Activated B cell treated with CpG ODN at 0.5 μM for 24 hours (primary cell): ENCODE measurements around the gene TECPR2. TPM values are rescaled to one million over a fixed set of nuclear protein-coding genes. Genes with fewer than 3 reads are reported as not detected.
"Not testable (repeated sequence)": the region's sequence is repeated elsewhere in the genome, so short reads cannot be mapped to it uniquely, and the experiment has no call there.

ENCODE experiments used
- ATAC-seq: fragments of 200-7000 bp; cut with Tn5 transposase; one replicate; pipeline ENCODE4 v1.10.0; 2021; ENCODE audit warnings: low read depth, mild to moderate bottlenecking, moderate library complexity
- CTCF ChIA-PET: fragments of 350-600 bp; sonication (Branson Sonifier 250); formaldehyde crosslinking; loops from one replicate; lab custom pipeline; 2021; ENCODE audit warnings: antibody characterized with exemption; lab: Charles Lee
- POLR2A ChIA-PET: fragments of 350-600 bp; sonication (Branson Sonifier 250); formaldehyde crosslinking; loops from one replicate; lab custom pipeline; 2021; ENCODE audit warnings: antibody characterized with exemption; lab: Charles Lee
- DNase-seq: peaks from one replicate; pipeline ENCODE4 v3.0.0; 2022
- H3K27ac Mint-ChIP-seq: one replicate; pipeline ENCODE4 v1.8.0; 2020; ENCODE audit warnings: mixed read lengths
- H3K27me3 Mint-ChIP-seq: one replicate; pipeline ENCODE4 v1.8.0; 2021; ENCODE audit warnings: mixed read lengths
- H3K36me3 Mint-ChIP-seq: one replicate; pipeline ENCODE4 v1.8.0; 2021; ENCODE audit warnings: low read depth, mixed read lengths
- H3K4me1 Mint-ChIP-seq: one replicate; pipeline ENCODE4 v1.8.0; 2021; ENCODE audit warnings: mixed read lengths
- H3K4me3 Mint-ChIP-seq: one replicate; pipeline ENCODE4 v1.8.0; 2020; ENCODE audit warnings: mild to moderate bottlenecking, mixed read lengths
- H3K9me3 Mint-ChIP-seq: one replicate; pipeline ENCODE4 v1.8.0; 2020; ENCODE audit warnings: mixed read lengths
- CTCF ChIP-seq: fragments of 200-600 bp; IDR thresholded peaks from one replicate; pipeline ENCODE4 v1.8.0; 2022; ENCODE audit warnings: antibody characterized with exemption, mild to moderate bottlenecking
- intact Hi-C: fragments of 100-400 bp; cut with micrococcal nuclease; formaldehyde crosslinking; loops from one replicate; pipeline ENCODE4 v1.15.1; 2024
- total RNA-seq: library from RNA; stranded (reverse); gene quantifications from 2 replicates; pipeline ENCODE4 v1.2.3, GENCODE V29; 2022

Gene TECPR2
- total RNA-seq, 1 donor from 2014 or later, result 9.9 TPM

GRCh38 chr14:102518063-102518648 lies 155.4 kb downstream of the TECPR2 start:
- peaks cover 6% of the 10 kb centered on the region for H3K4me1 Mint-ChIP-seq
- DNase-seq, result no peak
- H3K27me3 Mint-ChIP-seq, result peaks cover 3% of the 10 kb centered on the region
- ATAC-seq, result no peak
- intact Hi-C loops, result loop anchor here (10.0 kb wide), 2 partner anchors 283 to 433 kb away; partner anchors contain the start of gene HSP90AA1
- no peaks in the 10 kb centered on the region for H3K9me3 Mint-ChIP-seq
- peak overlapping the region; percentile 81 for H3K4me3 Mint-ChIP-seq
- no peak overlapping the region for H3K27ac Mint-ChIP-seq
- CTCF ChIA-PET, result interaction anchor here (0.6 to 2.8 kb wide), 4 partner anchors 73 to 256 kb away, joined by 3 to 16 read pairs (median 4); no protein-coding TSS in a partner anchor
- POLR2A ChIA-PET, result no interaction called here
- TF ChIP-seq CTCF, result no peak
- no peaks in the 10 kb centered on the region for H3K36me3 Mint-ChIP-seq

GRCh38 chr14:102519709-102520108 lies 157.0 kb downstream of the TECPR2 start:
- H3K4me3 Mint-ChIP-seq, H3K27me3 Mint-ChIP-seq, DNase-seq, POLR2A ChIA-PET, H3K36me3 Mint-ChIP-seq, H3K9me3 Mint-ChIP-seq, H3K27ac Mint-ChIP-seq, ATAC-seq: not testable (repeated sequence)
- peaks cover 18% of the 10 kb centered on the region for H3K4me1 Mint-ChIP-seq
- intact Hi-C loops, result loop anchor here (5.0 to 10.0 kb wide), 5 partner anchors 148 to 435 kb away; partner anchors contain the start of genes HSP90AA1 and TRAF3
- CTCF ChIA-PET, result interaction anchor here (2.8 kb wide), 1 partner anchor 82 kb away, joined by 16 read pairs; no protein-coding TSS in a partner anchor

- ChIA-PET CTCF (no interaction called here), POLR2A (interaction anchor here (0.7 to 2.1 kb wide), 3 partner anchors 68 to 531 kb away, joined by 3 to 26 read pairs (median 13); no protein-coding TSS in a partner anchor)
- no peak for DNase-seq
Observed at GRCh38 chr14:102523200-102523568, 160.4 kb downstream of the TECPR2 start.

GRCh38 chr14:102523569-102524450 lies 161.1 kb downstream of the TECPR2 start:
- H3K9me3 Mint-ChIP-seq, result no peaks in the 10 kb centered on the region
- ChIA-PET CTCF (interaction anchor here (0.8 to 2.2 kb wide), 5 partner anchors 13 to 170 kb away, joined by 3 to 19 read pairs (median 8); no protein-coding TSS in a partner anchor), POLR2A (interaction anchor here (0.5 to 2.7 kb wide), 13 partner anchors 37 to 532 kb away, joined by 3 to 26 read pairs (median 4); partner anchors contain the start of genes CINP and TECPR2)
- peak overlapping the region; percentile 91 for H3K4me3 Mint-ChIP-seq
- peak overlapping the region; percentile 41 for H3K27ac Mint-ChIP-seq
- no peaks in the 10 kb centered on the region for H3K36me3 Mint-ChIP-seq
- intact Hi-C loops, result loop anchor here (1.0 to 5.0 kb wide), 9 partner anchors 9 to 551 kb away; partner anchors contain the start of genes ANKRD9 and TRAF3
- TF ChIP-seq CTCF, result no peak
- ATAC-seq (no peak), DNase-seq (no peak)
- no peaks in the 10 kb centered on the region for H3K27me3 Mint-ChIP-seq
- peaks cover 28% of the 10 kb centered on the region for H3K4me1 Mint-ChIP-seq

More at GRCh38 chr14:102523200-102523568, 160.4 kb downstream of the TECPR2 start:
- intact Hi-C loops, result loop anchor here (5.0 kb wide), 3 partner anchors 144 to 254 kb away; partner anchors contain the start of gene TRAF3
- Mint-ChIP-seq H3K4me1 (peaks cover 28% of the 10 kb centered on the region), H3K27ac (no peak overlapping the region), H3K4me3 (peak overlapping the region; percentile 28), H3K9me3 (no peaks in the 10 kb centered on the region), H3K27me3 (no peaks in the 10 kb centered on the region), H3K36me3 (no peaks in the 10 kb centered on the region)
- no peak for ATAC-seq
- TF ChIP-seq CTCF, result no peak

- CTCF ChIA-PET, result interaction anchor here (0.6 to 2.2 kb wide), 12 partner anchors 9 to 393 kb away, joined by 3 to 19 read pairs (median 4); no protein-coding TSS in a partner anchor
- peak; percentile 61 for TF ChIP-seq CTCF
- DNase-seq (peak; percentile 97), ATAC-seq (peak; percentile 96)
- intact Hi-C loops, result loop anchor here (1.0 to 5.0 kb wide), 9 partner anchors 9 to 551 kb away; partner anchors contain the start of genes ANKRD9 and TRAF3
- H3K4me3 Mint-ChIP-seq, result peak overlapping the region; percentile 91
- H3K4me1 Mint-ChIP-seq, result peaks cover 28% of the 10 kb centered on the region
- peak overlapping the region; percentile 81 for H3K27ac Mint-ChIP-seq
- H3K27me3 Mint-ChIP-seq, result no peaks in the 10 kb centered on the region
- no peaks in the 10 kb centered on the region for H3K36me3 Mint-ChIP-seq
- POLR2A ChIA-PET, result interaction anchor here (0.5 to 2.7 kb wide), 12 partner anchors 31 to 603 kb away, joined by 3 to 26 read pairs (median 4); partner anchors contain the start of genes CINP and TECPR2
- H3K9me3 Mint-ChIP-seq, result no peaks in the 10 kb centered on the region
Observed at GRCh38 chr14:102524451-102525218, 161.9 kb downstream of the TECPR2 start.
